Measurements from ENCODE around the gene ANKRD24.
A peak's percentile ranks its signal among the peaks of the same experiment; 100 is the strongest.
"Not testable (repeated sequence)": the region's sequence is repeated elsewhere in the genome, so short reads cannot be mapped to it uniquely, and the experiment has no call there.

ANKRD24 gene

GRCh38 chr19:4184718-4185352, 2.3 kb downstream of the ANKRD24 start:
- DNase-seq (ENCODE audit: low read depth): no peak
- TF ChIP-seq, protein P1, sequence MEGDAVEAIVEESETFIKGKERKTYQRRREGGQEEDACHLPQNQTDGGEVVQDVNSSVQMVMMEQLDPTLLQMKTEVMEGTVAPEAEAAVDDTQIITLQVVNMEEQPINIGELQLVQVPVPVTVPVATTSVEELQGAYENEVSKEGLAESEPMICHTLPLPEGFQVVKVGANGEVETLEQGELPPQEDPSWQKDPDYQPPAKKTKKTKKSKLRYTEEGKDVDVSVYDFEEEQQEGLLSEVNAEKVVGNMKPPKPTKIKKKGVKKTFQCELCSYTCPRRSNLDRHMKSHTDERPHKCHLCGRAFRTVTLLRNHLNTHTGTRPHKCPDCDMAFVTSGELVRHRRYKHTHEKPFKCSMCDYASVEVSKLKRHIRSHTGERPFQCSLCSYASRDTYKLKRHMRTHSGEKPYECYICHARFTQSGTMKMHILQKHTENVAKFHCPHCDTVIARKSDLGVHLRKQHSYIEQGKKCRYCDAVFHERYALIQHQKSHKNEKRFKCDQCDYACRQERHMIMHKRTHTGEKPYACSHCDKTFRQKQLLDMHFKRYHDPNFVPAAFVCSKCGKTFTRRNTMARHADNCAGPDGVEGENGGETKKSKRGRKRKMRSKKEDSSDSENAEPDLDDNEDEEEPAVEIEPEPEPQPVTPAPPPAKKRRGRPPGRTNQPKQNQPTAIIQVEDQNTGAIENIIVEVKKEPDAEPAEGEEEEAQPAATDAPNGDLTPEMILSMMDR (IDR thresholded peaks at IDR 0.05; ENCODE audit: insufficient read depth, low read depth, low read length, missing control alignments): no peak
- no peak overlapping the region for H3K4me3 ChIP-seq (ENCODE audit: low read depth, low read length)

DNA sequence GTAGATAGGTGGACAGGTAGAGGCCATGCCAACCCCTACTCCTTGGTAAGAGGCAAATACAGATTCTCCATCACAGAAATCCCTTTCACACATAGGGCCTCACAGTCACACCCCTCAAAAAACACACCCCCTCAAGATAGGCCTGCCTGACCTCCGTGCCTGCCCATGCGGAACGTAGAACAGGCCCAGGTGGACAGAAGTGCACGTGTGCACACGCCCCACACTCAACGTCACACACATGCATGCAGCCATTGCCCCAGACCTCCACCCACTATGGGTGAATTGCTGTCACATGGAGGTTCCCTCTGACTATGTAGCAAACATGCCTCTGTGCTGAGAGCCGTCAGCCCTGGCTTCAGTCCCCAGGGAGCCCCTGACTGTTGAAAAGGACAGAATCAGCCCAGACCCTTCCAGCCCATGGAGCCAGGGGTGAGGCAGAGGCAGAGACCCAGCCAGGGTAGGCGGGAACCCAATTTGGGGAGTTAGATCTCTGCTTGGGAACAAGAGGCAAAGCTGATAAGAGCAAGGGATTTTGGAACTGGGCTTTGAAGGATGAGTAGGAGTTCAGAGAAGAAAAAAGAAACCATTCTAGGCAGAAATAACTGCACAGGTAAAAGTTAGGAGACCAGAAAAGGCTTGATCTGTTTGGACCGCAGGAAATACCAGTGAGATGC, 3.1 kb downstream of the ANKRD24 start:
- no peak for DNase-seq (ENCODE audit: low read depth)
- TF ChIP-seq, protein P1 (IDR thresholded peaks at IDR 0.05; ENCODE audit: insufficient read depth, low read depth, low read length, missing control alignments): no peak
- no peak overlapping the region for H3K4me3 ChIP-seq (ENCODE audit: low read depth, low read length)

- TF ChIP-seq, protein P1 (IDR thresholded peaks at IDR 0.05; ENCODE audit: insufficient read depth, low read depth, low read length, missing control alignments): peak; percentile 92
- H3K4me3 ChIP-seq (ENCODE audit: low read depth, low read length): no peak overlapping the region
- DNase-seq (ENCODE audit: low read depth): peak; percentile 79
Observed at GRCh38 chr19:4186087-4186993, 3.9 kb downstream of the ANKRD24 start.

GRCh38 chr19:4187313-4188122, 5.0 kb downstream of the ANKRD24 start:
- TF ChIP-seq, protein P1 (IDR thresholded peaks at IDR 0.05; ENCODE audit: insufficient read depth, low read depth, low read length, missing control alignments): no peak
- DNase-seq (ENCODE audit: low read depth): no peak
- H3K4me3 ChIP-seq (ENCODE audit: low read depth, low read length): no peak overlapping the region

DNA sequence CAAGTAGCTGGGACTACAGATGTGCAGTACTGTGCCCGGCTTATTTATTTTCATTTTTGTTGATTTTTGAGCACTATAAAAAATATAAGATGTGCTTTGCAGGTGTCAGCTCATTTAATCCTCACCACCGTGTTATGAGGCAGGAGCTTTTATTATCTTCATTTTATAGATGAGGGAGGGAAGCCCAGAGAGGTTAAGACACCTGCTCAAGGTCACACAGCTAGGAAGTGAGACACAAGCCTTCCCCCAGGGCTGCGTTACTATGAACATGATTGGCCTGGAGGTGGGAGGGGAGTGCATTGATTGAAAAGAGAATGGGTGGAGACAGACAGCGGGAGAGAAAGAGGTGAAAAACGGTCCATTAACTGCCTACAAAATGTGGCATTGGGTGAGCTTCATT, 7.2 kb downstream of the ANKRD24 start:
- TF ChIP-seq, protein P1 (IDR thresholded peaks at IDR 0.05; ENCODE audit: insufficient read depth, low read depth, low read length, missing control alignments): no peak
- DNase-seq (ENCODE audit: low read depth): no peak
- no peak overlapping the region for H3K4me3 ChIP-seq (ENCODE audit: low read depth, low read length)

DNA sequence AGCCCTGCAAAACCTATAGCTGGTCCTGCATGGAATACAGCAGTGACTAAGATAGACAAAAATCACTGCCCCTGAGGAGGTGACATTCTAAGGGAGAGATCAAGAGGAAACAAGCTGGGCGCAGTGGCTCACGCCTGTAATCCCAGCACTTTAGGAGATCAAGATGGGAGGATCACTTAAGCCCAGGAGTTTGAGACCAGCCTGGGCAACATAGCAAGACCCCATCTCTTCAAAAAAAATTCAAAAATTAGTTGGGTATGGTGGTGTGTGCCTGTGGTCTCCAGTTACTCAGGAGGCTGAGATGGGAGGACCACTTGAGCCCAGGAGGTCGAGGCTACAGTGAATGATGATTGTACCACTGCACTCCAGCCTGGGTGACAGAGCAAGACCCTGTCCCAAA, 10.0 kb downstream of the ANKRD24 start:
- DNase-seq (ENCODE audit: low read depth); H3K4me3 ChIP-seq (ENCODE audit: low read depth, low read length): not testable (repeated sequence)
